RWPE2 (cell line): ENCODE results near the gene EBLN2.

Source experiments
- ATAC-seq: fragments of 200-7000 bp; cut with Tn5 transposase; 3 replicates; pipeline ENCODE4 v1.9.1; 2021; ENCODE audit warnings: low read depth
- DNase-seq: peaks from one replicate; pipeline ENCODE4 v3.0.0-alpha.2; 2020; ENCODE audit warnings: low spot score
- H3K27ac ChIP-seq: fragments of 450-650 bp; 2 replicates; pipeline ENCODE4 v1.5.1; 2017; ENCODE audit warnings: mild to moderate bottlenecking; ENCODE audit not compliant: poor library complexity, severe bottlenecking
- H3K27me3 ChIP-seq: fragments of 250-450 bp; sonication (Bioruptor Pico); 2 replicates; pipeline ENCODE4 v1.5.1; 2021; ENCODE audit warnings: mild to moderate bottlenecking, moderate library complexity; ENCODE audit not compliant: insufficient read depth, poor library complexity, severe bottlenecking
- H3K36me3 ChIP-seq: fragments of 250-450 bp; sonication (Bioruptor Pico); 2 replicates; pipeline ENCODE4 v1.5.1; 2020; ENCODE audit warnings: low read depth, mild to moderate bottlenecking, moderate library complexity
- H3K4me1 ChIP-seq: fragments of 250-450 bp; sonication (Bioruptor Pico); 2 replicates; pipeline ENCODE4 v1.5.1; 2021; ENCODE audit warnings: mild to moderate bottlenecking, moderate library complexity; ENCODE audit not compliant: insufficient read depth, poor library complexity, severe bottlenecking
- H3K4me3 ChIP-seq: fragments of 250-450 bp; sonication (Bioruptor Pico); 2 replicates; pipeline ENCODE4 v1.5.1; 2021; ENCODE audit warnings: mild to moderate bottlenecking, moderate library complexity; ENCODE audit not compliant: severe bottlenecking
- H3K9me3 ChIP-seq: fragments of 250-450 bp; sonication (Bioruptor Pico); 2 replicates; pipeline ENCODE4 v1.5.1; 2021; ENCODE audit warnings: mild to moderate bottlenecking, moderate library complexity; ENCODE audit not compliant: severe bottlenecking
- CTCF ChIP-seq: fragments of 450-650 bp; IDR thresholded peaks from one replicate; pipeline ENCODE4 v1.5.1; 2017; ENCODE audit warnings: mild to moderate bottlenecking, moderate library complexity; ENCODE audit not compliant: poor library complexity, severe bottlenecking

EBLN2 gene

GRCh38 chr3:73061416-73061815 lies at the start of gene EBLN2:
EBLN2 (plus strand) TSS chr3:73061659; CDS start chr3:73062082, 423 bp downstream.
- Histone ChIP-seq H3K4me3 (no peak within 1 kb of the TSS), H3K27me3 (no peaks in the 10 kb centered on the region), H3K9me3 (no peaks in the 10 kb centered on the region), H3K4me1 (peaks cover 4% of the 10 kb centered on the region), H3K36me3 (peaks cover 77% of the 10 kb centered on the region), H3K27ac (no peak within 1 kb of the TSS)
- no peak for ATAC-seq
- no peak for TF ChIP-seq CTCF
- DNase-seq, result no peak

DNA sequence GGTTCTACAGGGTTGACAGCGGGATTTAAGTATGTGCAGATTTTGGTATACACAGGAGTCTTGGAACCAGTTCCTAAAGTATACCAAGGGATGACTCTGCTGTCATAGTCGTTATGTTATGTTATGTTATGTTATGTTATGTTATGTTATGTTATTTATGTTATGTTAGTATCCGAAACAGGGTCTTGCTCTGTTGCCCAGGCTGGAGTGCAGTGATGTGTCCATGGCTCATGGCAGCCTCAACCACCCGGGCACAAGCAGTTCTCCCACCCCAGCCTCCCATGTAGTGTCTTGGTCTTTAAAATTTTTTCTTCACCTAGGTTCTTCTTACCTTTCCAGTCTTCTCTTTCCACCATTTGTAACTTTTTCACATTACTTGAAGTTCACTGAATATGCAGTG lies 43.2 kb upstream of the EBLN2 start:
- Histone ChIP-seq H3K4me1 (peaks cover under 1% of the 10 kb centered on the region), H3K27ac (no peak overlapping the region), H3K36me3 (peaks cover 18% of the 10 kb centered on the region), H3K27me3 (no peaks in the 10 kb centered on the region), H3K9me3 (no peaks in the 10 kb centered on the region), H3K4me3 (no peak overlapping the region)
- TF ChIP-seq CTCF, result no peak
- ATAC-seq, result no peak
- DNase-seq, result no peak

- no peak overlapping the region for H3K27ac ChIP-seq
- H3K9me3 ChIP-seq, result no peaks in the 10 kb centered on the region
- H3K36me3 ChIP-seq, result peaks cover 18% of the 10 kb centered on the region
- H3K27me3 ChIP-seq, result no peaks in the 10 kb centered on the region
- no peak for DNase-seq
- peaks cover 6% of the 10 kb centered on the region for H3K4me1 ChIP-seq
- no peak for TF ChIP-seq CTCF
- no peak for ATAC-seq
- H3K4me3 ChIP-seq, result no peak overlapping the region
These were observed 42.5 kb upstream of the EBLN2 start for GRCh38 chr3:73018790-73019441.

DNA sequence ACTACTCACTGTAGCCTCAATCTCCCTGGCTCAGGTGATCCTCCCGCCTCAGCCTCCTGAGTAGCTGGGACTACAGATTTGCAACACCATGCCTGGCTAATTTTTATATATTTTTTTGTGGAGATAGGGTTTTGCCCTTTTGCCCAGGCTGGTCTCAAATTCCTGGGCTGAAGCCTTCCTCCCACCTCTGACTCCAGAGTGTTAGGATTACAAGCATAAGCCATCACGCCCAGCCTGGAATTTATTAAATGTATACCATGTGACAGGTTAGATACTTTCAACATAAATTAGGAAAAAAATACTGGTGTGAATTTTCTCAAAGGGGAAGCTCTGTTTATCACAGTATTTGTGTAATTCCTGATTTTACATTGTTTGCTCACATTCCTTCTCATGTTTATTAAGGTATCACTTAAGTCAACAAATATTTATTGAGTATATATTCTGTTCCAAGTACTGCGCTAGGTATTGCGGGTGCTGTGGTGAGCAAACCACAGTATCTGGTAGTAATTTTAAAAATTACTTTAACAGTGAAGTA lies 40.1 kb upstream of the EBLN2 start:
- H3K4me3 ChIP-seq, result no peak overlapping the region
- no peaks in the 10 kb centered on the region for H3K27me3 ChIP-seq
- TF ChIP-seq CTCF, result no peak
- no peak for DNase-seq
- H3K27ac ChIP-seq, result no peak overlapping the region
- no peak for ATAC-seq
- peaks cover 13% of the 10 kb centered on the region for H3K36me3 ChIP-seq
- H3K9me3 ChIP-seq, result no peaks in the 10 kb centered on the region
- H3K4me1 ChIP-seq, result peaks cover 15% of the 10 kb centered on the region

DNA sequence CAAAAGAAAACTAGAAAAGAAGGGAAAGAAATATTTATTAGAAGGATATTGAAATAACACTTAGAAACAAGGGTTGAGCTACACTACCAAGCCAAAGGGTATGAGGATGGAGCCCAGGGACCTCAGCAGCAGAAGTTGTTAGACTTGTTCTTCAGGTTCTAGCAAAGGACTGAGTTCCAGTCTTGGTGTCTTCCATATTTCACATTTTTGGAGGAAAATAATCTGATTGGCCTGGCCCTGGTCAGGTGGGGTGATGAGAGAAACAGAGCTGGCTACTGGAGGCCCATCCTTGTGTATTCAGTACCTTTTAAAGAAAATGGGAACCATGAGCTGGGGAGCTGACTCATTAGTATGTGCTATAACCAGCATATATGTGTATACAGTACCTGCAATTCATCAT lies 36.6 kb upstream of the EBLN2 start:
- DNase-seq (no peak), ATAC-seq (0 out of 3 replicates have a peak, but pooled peaks have one; percentile 12)
- Histone ChIP-seq H3K4me1 (peaks cover 23% of the 10 kb centered on the region), H3K36me3 (peaks cover 3% of the 10 kb centered on the region; the same call in 1 of the 2 replicates), H3K4me3 (no peak overlapping the region), H3K9me3 (no peaks in the 10 kb centered on the region), H3K27ac (no peak overlapping the region), H3K27me3 (no peaks in the 10 kb centered on the region)
- TF ChIP-seq CTCF, result no peak
